ENCODE data around the gene PRKCZ.

GRCh38 chr1:2080140-2080539, 29.9 kb downstream of the PRKCZ start:
- TF ChIP-seq YY1 (IDR thresholded peaks at IDR 0.05; ENCODE audit: insufficient read depth, insufficient read length) (no peak), ZNF274 (IDR thresholded peaks at IDR 0.05; ENCODE audit: low read depth, low read length) (no peak), SUZ12 (IDR thresholded peaks at IDR 0.05; ENCODE audit: extremely low read depth, insufficient read depth, insufficient read length) (no peak)

All from NT2/D1 (cell line).